ENCODE results near the gene TNFRSF8. TPM values are rescaled to one million over a fixed set of nuclear protein-coding genes. Genes with fewer than 3 reads are reported as not detected.
A peak's percentile ranks its signal among the peaks of the same experiment; 100 is the strongest.

Gene TNFRSF8
- total and polyA plus RNA-seq, 9 of the 15 experiments (the other 6 are each of a cell fraction or from before 2014, with no cell fraction given), result 3.5 to 38.4 (median 17.1) TPM

GRCh38 chr1:12124693-12125421 is 61.8 kb downstream of the TNFRSF8 start (continued):
- TF ChIP-seq ZBTB9 (CRISPR knock-in tag; IDR thresholded peaks at IDR 0.05), result 0 out of 2 replicates have a peak, but pooled peaks have one; percentile 33
- TF ChIP-seq PHTF2 (CRISPR knock-in tag; IDR thresholded peaks at IDR 0.05), result no peak
- TF ChIP-seq ZNF3 (CRISPR knock-in tag; IDR thresholded peaks at IDR 0.05), result no peak
- TF ChIP-seq ELF1 (tag; IDR thresholded peaks at IDR 0.05), result no peak
- 0 out of 2 replicates have a peak, but pooled peaks have one; percentile 13 for TF ChIP-seq ZNF143 (CRISPR knock-in tag; IDR thresholded peaks at IDR 0.05)
- TF ChIP-seq ARID1B (IDR thresholded peaks at IDR 0.05), result peak; percentile 18; the same call in 1 of the 2 replicates
- TF ChIP-seq BCOR (IDR thresholded peaks at IDR 0.05), result peak; percentile 76
- peak; percentile 61; the same call in 1 of the 2 replicates for TF ChIP-seq ZNF766 (CRISPR knock-in tag; conservative IDR thresholded peaks at IDR 0.05)
- TF ChIP-seq UBTF (IDR thresholded peaks at IDR 0.05; ENCODE audit: borderline replicate concordance in 1 of 2, low read depth in 2 of 2, low read length in 2 of 2), result no peak
- TF ChIP-seq CCAR2 (IDR thresholded peaks at IDR 0.05; ENCODE audit: low read depth, low read length), result no peak
- TF ChIP-seq REST (IDR thresholded peaks at IDR 0.05; ENCODE audit: borderline replicate concordance), result peak; percentile 96
- TF ChIP-seq REST (CRISPR knock-in tag; IDR thresholded peaks at IDR 0.05; ENCODE audit: low read depth), result 0 out of 2 replicates have a peak, but pooled peaks have one; percentile 27
- no peak for TF ChIP-seq ETV6 (IDR thresholded peaks at IDR 0.05; ENCODE audit: borderline replicate concordance in 1 of 2, low read depth in 2 of 2, low read length in 1 of 2)
- no peak for TF ChIP-seq ETV6 (CRISPR knock-in tag; IDR thresholded peaks at IDR 0.05; ENCODE audit: borderline replicate concordance)
- TF ChIP-seq POLR2B (IDR thresholded peaks at IDR 0.05; ENCODE audit: low read depth, partially characterized antibody), result no peak
